GM11168 (cell line): Measurements from ENCODE around the gene EFNA2.

Experiments used
- in situ Hi-C: fragments of 300-500 bp; cut with MboI; formaldehyde crosslinking; loops from one replicate; pipeline ENCODE4 v1.12.0; 2022; ENCODE audit warnings: low sequenced_read_pairs; ENCODE audit not compliant: unreplicated experiment

Gene EFNA2

GRCh38 chr19:1259876-1260748 is 25.6 kb upstream of the EFNA2 start:
- in situ Hi-C loops: no loop called here

GRCh38 chr19:1260749-1261537 is 24.7 kb upstream of the EFNA2 start:
- in situ Hi-C loops: no loop called here

GRCh38 chr19:1261538-1261797 is 24.2 kb upstream of the EFNA2 start:
- in situ Hi-C loops: no loop called here

DNA sequence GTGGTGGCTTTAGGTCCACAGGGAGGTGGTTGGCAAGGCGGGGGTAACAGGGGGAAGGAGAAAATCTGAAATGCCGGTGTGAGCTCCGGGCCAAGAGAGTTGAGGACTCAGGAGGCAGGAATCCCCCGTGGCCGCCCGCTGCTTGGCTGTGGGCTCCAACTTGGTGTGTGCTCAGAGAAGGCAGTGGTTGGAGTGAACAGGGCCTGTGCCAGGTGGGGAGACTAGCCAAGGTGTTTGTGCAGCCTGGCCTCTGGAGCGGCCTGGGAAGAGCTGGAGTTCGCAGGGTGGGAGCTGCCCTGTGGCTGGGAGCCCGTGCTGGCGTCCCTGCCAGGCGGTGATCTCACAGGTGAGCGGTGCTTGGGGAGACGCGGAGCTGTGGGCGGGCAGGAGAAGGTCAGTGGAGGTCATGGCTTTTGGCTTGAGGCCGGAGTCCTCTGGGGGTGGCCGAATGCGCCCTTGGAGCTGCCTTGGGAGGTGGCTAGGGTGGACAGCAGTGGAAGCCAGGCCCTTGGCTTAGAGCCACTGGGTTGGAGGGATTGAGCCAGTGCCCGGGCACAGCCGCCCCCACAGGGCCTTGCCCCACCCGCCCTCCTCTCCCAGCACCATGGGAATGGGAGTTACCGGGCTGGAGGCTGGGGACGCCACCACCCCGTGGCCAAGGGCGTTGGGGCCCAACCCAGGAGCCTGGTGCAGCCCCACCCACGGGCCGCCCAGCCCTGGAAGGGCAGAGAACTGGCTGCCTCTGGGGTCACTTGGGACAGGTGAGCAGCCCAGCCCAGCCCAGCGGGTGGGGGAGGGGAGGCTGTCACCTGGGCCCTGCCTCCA is 23.7 kb upstream of the EFNA2 start:
- in situ Hi-C loops: no loop called here

- in situ Hi-C loops: no loop called here
Measured at GRCh38 chr19:1262623-1263123, 23.0 kb upstream of the EFNA2 start.

DNA sequence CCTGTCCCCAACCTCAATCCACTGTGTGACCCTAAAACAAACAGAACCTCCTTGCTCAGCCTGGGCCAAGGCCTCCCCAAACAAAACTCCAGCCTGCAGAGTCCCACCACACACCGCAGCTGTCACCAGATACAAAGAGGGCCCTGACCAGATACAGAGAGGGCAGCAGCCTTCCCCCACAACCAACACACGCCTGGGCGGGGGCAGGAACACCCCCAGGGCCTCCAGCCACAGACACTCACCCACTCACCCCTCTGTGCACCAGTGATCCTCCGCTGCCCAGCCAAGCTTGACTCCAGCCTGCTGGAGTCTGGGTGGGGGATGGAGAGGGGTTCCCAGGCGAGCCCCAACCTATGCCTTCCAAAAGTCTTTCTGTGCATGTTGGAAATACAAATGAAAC is 22.5 kb upstream of the EFNA2 start:
- in situ Hi-C loops: no loop called here

DNA sequence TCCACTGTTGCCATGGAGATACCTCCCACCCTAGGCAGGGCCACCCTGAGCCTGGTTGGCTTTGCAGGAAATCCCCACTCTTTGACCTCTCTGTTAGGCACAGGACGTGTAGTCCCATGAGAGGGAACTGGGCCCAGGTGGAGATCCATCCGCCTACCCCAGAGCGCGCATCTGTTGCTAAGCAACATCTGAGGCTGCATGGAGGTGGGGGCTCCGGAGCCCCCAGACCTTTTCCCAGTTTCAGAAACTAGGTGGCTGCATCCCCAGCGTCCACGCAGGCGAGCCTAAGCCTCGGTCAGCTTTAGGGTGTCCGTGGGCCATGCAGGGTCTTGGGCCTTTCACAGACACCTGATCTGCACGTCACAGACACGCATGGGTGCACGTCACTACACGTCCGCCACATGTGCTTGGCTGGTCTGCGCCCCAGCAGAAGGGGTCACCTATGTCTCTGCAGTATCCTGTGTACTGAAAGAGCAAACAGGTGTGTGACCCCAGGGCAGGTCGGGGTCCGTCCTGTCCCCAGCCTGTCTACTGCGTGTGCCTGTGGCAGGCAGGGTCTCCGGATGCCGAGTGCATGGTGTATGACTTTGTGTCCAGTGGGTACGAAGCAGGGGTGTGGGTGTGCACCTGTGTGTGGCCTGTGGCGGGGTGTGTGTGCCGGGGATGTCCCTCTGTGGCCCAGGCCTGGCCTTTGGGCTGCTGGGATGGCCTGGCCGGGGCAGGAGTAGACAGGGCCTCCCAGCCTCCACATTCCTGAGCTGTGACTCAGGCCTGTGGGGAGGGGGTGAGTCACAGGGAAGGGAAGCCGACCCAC is 20.7 kb upstream of the EFNA2 start:
- in situ Hi-C loops: no loop called here

DNA sequence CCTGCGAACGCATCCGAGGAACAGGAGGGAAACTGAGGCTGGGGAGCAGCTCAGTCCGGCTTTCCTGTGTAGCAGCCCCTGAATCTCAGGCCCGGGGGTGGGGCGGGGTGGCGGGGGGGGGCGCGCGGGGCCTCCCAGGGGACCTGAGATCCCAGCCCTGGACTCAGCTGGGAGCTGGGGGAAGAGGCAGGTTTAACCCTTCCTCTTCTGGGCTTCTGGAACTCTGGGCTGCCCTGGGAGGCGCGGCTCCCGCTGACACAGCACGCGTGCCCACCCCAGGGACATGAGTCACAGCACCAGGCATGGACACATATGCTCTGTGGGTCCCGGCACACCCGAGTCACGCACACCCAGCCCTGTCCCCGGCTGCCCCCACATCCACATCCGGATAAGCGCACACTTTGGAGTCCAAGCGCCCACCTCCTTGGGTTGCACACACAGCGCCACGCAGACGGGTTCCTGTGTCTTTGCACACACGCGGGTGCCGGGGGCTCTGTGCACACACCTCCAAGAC is 20.0 kb upstream of the EFNA2 start:
- in situ Hi-C loops: no loop called here

DNA sequence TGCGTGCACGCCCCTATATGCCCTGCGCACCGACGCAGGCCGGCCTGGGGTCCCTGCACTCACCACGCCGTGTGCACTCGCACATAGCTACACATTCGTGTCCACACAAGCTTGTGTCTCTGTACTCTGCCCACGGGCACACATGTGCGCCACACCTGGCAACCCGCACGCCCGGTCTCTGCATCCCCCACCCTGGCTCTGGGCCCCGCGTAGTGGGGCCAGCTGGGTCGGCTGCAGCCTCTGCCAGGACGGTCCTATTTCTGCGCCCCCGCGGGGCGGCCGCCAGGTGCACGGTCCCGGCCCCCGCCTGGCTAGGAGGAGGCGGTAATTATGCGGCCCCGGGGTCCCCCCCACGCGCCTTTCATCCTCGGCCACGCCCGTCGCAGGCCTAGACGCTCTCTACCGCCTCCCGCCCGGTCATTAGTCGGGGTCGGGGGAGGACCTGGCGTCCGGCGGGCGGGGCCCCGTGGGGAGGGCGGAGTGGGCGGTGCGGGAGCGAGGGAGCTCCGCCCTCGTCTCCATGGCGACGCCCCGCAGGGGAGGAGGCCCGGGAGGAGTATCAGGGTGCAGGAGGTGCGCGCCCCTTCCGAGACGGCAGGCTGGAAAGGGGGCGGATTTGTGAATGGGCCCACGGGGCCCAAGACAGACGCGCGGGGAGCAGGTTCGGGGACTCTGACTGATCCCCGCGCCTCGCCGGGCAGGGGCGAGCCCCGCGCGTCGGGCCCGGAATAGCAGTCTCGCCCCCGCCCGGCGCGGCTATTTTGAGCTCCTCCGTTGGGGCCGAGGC is 19.4 kb upstream of the EFNA2 start:
- in situ Hi-C loops: no loop called here

DNA sequence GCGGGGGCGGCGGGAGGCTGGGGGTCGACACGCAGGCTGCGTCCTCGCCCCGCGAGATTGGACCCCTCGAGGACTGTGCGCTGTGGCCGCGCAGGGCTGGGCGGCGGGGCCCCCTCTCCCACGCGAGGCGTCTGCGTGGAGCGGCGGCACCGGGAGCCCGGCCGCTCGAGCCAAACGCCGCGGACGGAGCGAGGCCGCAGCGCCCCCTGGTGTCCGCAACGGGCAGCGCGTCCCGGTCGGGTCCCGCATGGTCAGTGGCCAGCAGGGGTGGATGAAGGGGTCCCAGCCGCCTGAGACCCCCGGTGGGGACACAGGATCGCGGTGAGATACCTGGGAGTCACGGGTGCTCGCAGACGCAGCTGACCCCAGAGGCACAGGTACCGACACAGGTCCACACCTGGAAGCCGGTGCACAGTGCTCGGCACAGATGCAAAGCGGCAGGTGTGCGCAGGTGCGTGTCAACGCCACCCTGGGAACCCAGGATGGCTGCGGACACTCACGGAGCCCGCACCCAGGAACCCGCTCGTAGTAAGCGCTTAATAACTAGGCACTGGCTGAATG is 18.7 kb upstream of the EFNA2 start:
- in situ Hi-C loops: no loop called here

- in situ Hi-C loops: no loop called here
Measured at GRCh38 chr19:1267477-1268225, 18.0 kb upstream of the EFNA2 start.

DNA sequence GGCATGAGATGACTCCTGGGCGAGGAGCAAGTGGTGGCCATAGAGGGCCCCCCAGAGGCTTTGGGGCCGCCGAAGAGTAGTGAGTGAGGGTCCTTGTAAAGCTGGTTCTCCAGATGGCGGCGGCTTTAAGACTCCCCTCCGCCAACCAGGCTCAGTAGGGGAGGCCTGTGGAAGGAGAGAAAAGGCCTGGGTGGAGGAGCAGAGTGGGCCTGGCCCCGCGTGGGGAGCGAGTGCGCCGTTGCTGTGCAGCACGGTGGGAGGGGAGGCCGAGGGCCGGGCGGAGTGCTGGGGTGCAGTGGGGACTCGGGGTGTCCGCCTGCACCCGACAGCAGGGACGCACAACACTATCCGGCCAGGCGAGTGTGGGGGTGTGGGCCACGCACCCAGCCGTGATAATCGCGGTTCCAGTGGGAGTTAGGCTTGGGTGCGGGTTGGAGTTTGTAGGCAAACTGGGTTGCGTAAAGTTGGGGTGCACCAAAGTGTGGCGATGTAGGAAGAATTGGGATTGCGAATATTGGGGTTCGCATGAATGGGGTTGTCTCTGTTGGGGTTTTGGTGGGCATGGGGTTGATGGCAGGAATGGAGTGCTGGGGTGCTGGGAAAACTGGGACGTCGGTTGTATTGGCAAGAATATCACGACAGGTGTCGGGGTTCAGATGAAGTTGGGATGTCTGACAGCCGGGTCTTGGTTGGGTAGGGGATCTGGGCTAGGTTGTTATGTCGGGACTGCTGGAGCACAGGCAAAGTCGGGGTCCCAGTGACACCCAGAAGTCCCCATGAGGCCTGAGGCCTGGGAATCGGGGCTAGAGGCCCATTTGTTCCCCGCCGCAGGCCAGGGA is 17.2 kb upstream of the EFNA2 start:
- in situ Hi-C loops: no loop called here

- in situ Hi-C loops: no loop called here
Measured at GRCh38 chr19:1269065-1269477, 16.6 kb upstream of the EFNA2 start, which contains the start of gene CIRBP. Gene CIRBP, plus strand, starts transcription at chr19:1269332. Its CDS starts 1,602 bp downstream, at chr19:1270934.

DNA sequence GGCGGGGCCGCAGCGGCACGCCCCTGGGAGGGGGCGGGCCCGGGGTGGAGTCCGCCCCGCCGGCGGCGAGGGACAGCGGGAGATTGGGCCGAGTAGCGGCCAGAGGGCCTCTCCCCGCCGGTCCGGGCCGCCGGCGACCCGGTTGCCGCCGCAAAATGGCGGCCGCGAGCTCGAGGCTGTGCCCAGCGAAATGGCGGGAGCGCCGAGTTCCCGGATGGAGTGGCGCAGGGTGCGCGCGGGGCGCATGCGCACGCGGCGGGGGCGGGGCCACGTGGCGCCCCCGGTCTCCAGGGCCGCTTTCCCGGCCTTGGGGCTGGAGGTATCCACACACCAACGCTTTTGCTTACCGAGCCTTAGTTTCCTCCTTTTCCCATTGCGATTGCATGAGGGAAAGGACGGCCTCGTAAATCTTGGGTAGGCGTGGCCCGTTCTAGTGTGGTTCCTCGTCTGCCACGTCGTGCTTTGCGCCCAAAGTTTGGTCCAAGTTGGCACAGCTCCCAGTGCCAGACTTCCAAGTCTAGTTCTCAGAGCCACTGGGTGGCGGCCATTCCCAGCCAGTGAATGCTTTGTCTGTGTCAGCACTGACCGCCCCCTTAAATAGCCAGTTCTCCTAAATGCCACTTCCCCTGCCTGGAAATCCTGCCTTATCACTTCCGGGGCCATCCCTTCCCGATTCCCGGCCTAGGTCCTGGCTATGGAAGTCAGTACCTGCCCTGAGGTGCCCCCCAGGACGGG is 16.0 kb upstream of the EFNA2 start:
- in situ Hi-C loops: no loop called here

DNA sequence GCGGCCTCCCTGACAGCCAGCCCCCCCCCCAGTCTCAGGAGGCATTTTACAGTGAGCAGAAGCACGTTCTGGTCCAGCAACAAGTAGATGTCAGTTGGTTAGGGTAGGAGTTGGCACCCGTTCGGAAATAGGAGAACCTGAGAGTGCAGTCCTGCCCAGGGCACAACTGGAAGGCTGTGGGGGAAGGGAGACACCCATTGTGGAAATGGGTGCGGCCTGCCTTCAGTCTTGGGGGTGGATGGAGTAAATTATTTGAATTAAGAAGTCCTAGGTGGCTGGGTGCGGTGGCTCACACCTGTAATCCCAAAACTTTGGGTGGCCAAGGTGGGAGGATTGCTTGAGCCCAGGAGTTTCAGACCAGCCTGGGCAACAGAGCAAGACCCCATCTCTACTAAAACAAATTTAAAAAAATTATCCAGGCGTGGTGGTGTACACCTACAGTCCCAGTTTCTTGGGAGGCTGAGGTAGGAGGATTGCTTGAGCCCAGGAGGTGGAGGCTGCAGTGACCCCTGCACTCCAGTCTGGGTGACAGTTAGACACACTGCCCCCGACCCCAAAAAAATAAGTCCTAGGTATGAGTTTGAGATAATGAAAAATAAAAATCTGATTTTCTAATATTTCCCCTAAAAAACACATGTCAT is 15.3 kb upstream of the EFNA2 start:
- in situ Hi-C loops: no loop called here
